Liver (tissue), 3 donors: ENCODE data around the gene TYW5.

ENCODE experiments used
- CTCF ChIP-seq: fragments of 150-350 bp; IDR thresholded peaks from 2 replicates; pipeline ENCODE4 v1.5.1; 2017; ENCODE audit warnings: improper control_type of control experiment, low read depth, low read length; ENCODE audit not compliant: missing input control
- GABPA ChIP-seq, 2 donors: IDR thresholded peaks in 1 of 2; conservative IDR thresholded peaks in 1 of 2; 2 replicates each; pipeline ENCODE4 v1.6.1; 2016; ENCODE audit warnings: antibody characterized with exemption in 2 of 2, mild to moderate bottlenecking in 1 of 2, moderate library complexity in 1 of 2
- HNF4A ChIP-seq, 2 donors: conservative IDR thresholded peaks; 2 replicates each; pipeline ENCODE4 v1.6.1; 2016; ENCODE audit warnings: antibody characterized with exemption in 2 of 2, mild to moderate bottlenecking in 2 of 2
- JUND ChIP-seq, 2 donors: IDR thresholded peaks; 2 replicates each; pipeline ENCODE4 v1.6.1; 2016; ENCODE audit warnings: antibody characterized with exemption in 2 of 2
- NR2F2 ChIP-seq: IDR thresholded peaks from 2 replicates; pipeline ENCODE4 v1.6.1; 2016; ENCODE audit warnings: antibody characterized with exemption
- RAD21 ChIP-seq, 2 donors: IDR thresholded peaks; 2 replicates each; pipeline ENCODE4 v1.6.1; 2016; ENCODE audit warnings: antibody characterized with exemption in 2 of 2, mild to moderate bottlenecking in 2 of 2
- REST ChIP-seq: IDR thresholded peaks from 2 replicates; pipeline ENCODE4 v1.6.1; 2016; ENCODE audit warnings: antibody characterized with exemption, mild to moderate bottlenecking
- TAF1 ChIP-seq: conservative IDR thresholded peaks from 2 replicates; pipeline ENCODE4 v1.6.1; 2016; ENCODE audit warnings: antibody characterized with exemption, mild to moderate bottlenecking
- YY1 ChIP-seq: IDR thresholded peaks from 2 replicates; pipeline ENCODE4 v1.6.1; 2016; ENCODE audit warnings: antibody characterized with exemption, mild to moderate bottlenecking
- donor health status: healthy.
- donor health status: healthy.

- TF ChIP-seq CTCF, result no peak
- TF ChIP-seq HNF4A (conservative IDR thresholded peaks at IDR 0.05), result no peak
- TF ChIP-seq TAF1, result no peak
- no peak for TF ChIP-seq REST
- TF ChIP-seq NR2F2, result no peak
- TF ChIP-seq RAD21 (IDR thresholded peaks at IDR 0.05), result no peak
- no peak for TF ChIP-seq JUND (IDR thresholded peaks at IDR 0.05)
- no peak for TF ChIP-seq YY1
- TF ChIP-seq GABPA (IDR thresholded peaks at IDR 0.05 in 1 of 2, conservative IDR thresholded peaks at IDR 0.05 in 1 of 2), result no peak
These were observed 31.4 kb downstream of the TYW5 start for GRCh38 chr2:199923924-199924323.
